Panc1 (cell line): ENCODE results near the gene VASP. TPM values are rescaled to one million over a fixed set of nuclear protein-coding genes. Genes with fewer than 3 reads are reported as not detected.

Source experiments
- ATAC-seq: fragments of 200-7000 bp; cut with Tn5 transposase; 2 replicates; pipeline ENCODE4 v1.9.1; 2020; ENCODE audit warnings: mild to moderate bottlenecking, moderate library complexity
- BruUV-seq: library from RNA; stranded (reverse); fragments of 400-500 nt; replicated peaks from 2 replicates; lab custom pipeline; 2021; lab: Mats Ljungman, UMichigan
- CTCF ChIA-PET: fragments of 300-600 bp; sonication (Branson Sonifier 250); formaldehyde crosslinking; loops from one replicate; lab custom pipeline; 2022; ENCODE audit warnings: antibody characterized with exemption; lab: Charles Lee
- POLR2A ChIA-PET: fragments of 300-600 bp; sonication (Branson Sonifier 250); formaldehyde crosslinking; loops from one replicate; lab custom pipeline; 2022; ENCODE audit warnings: antibody characterized with exemption; lab: Charles Lee
- DNase-seq: peaks from one replicate; pipeline ENCODE4 v3.0.0-alpha.2; 2010; ENCODE audit warnings: low read depth, low spot score
- H3K27ac ChIP-seq: 2 replicates; pipeline ENCODE4 v1.5.1; 2011; ENCODE audit warnings: mild to moderate bottlenecking, low read length, inconsistent platforms
- H3K27me3 ChIP-seq: fragments of 200-500 bp; sonication (Bioruptor generic); 2 replicates; pipeline ENCODE4 v1.6.0; 2014; ENCODE audit warnings: low read length, inconsistent platforms; ENCODE audit not compliant: control insufficient read depth, insufficient read depth
- H3K36me3 ChIP-seq: fragments of 200-500 bp; sonication (Bioruptor generic); 2 replicates; pipeline ENCODE4 v1.5.1; 2014; ENCODE audit warnings: inconsistent platforms, mild to moderate bottlenecking, low read length, moderate library complexity; ENCODE audit not compliant: control insufficient read depth, insufficient read depth
- H3K4me1 ChIP-seq: 2 replicates; pipeline ENCODE4 v1.5.1; 2011; ENCODE audit warnings: inconsistent platforms, mild to moderate bottlenecking, low read length, moderate library complexity; ENCODE audit not compliant: control insufficient read depth, insufficient read depth
- H3K4me3 ChIP-seq, 2 experiments: 2 replicates each; pipeline ENCODE4 v1.5.1; 2011 to 2012; ENCODE audit warnings: low read depth in 2 of 2, low read length in 2 of 2, mild to moderate bottlenecking in 2 of 2, inconsistent platforms in 1 of 2, moderate library complexity in 1 of 2
- H3K9me3 ChIP-seq: fragments of 200-500 bp; sonication (Bioruptor generic); 2 replicates; pipeline ENCODE4 v1.5.1; 2014; ENCODE audit warnings: low read depth, mild to moderate bottlenecking, inconsistent platforms, low read length, moderate library complexity; ENCODE audit not compliant: control insufficient read depth, insufficient read depth
- CTCF ChIP-seq: fragments of 450-650 bp; IDR thresholded peaks from 2 replicates; pipeline ENCODE4 v1.5.1; 2017; ENCODE audit warnings: mild to moderate bottlenecking
- POLR2AphosphoS5 ChIP-seq: IDR thresholded peaks from 2 replicates; pipeline ENCODE4 v1.6.1; 2012; ENCODE audit warnings: mild to moderate bottlenecking, low read depth, low read length, moderate library complexity
- REST ChIP-seq, 2 experiments: IDR thresholded peaks; 2 replicates each; pipeline ENCODE4 v1.6.1; 2011 to 2012; ENCODE audit warnings: low read depth in 2 of 2, control low read depth in 1 of 2, low read length in 1 of 2, mild to moderate bottlenecking in 1 of 2, moderate library complexity in 1 of 2; ENCODE audit not compliant: insufficient read depth in 1 of 2
- SIN3A ChIP-seq: IDR thresholded peaks from 2 replicates; pipeline ENCODE4 v1.6.1; 2012; ENCODE audit warnings: low read depth, mild to moderate bottlenecking, low read length, moderate library complexity, borderline replicate concordance; ENCODE audit not compliant: insufficient read depth
- TCF7L2 ChIP-seq: IDR thresholded peaks from 2 replicates; pipeline ENCODE4 v1.6.1; 2011; ENCODE audit warnings: mild to moderate bottlenecking, low read depth, low read length, inconsistent platforms
- in situ Hi-C: cut with HindIII; loops from 2 replicates; pipeline ENCODE4 v1.10.0; 2016; ENCODE audit warnings: low sequenced_read_pairs, low pct_unique_long_range_greater_than_20kb
- intact Hi-C: fragments of 100-400 bp; cut with micrococcal nuclease; formaldehyde crosslinking; loops from one replicate; pipeline ENCODE4 v1.10.0; 2022; ENCODE audit not compliant: unreplicated experiment
- total RNA-seq: library from RNA; stranded (reverse); gene quantifications from one replicate; pipeline ENCODE4 v1.2.1, GENCODE V29; 2021; ENCODE audit not compliant: unreplicated experiment

Gene VASP
- total RNA-seq, 1 experiment from 2014 or later, result 101 TPM

DNA sequence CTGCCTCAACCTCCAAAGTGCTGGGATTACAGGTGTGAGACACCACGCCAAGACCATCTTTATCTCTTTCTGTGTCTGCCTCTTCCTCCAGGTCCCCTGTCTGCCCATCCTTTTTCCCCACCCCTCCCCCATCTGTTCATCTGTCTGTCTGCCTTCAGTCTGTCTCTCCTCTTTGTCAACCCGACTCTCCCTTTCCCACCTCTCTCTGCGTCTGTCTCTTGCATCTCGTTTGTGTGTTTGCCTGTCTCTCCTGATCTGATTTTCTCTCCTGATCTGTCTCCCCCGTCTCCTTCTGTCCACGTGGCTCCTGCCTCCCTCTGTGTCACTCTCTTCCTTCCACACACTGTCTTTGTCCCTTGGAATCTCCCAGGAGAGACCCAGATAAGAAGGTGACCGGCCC, 10.0 kb downstream of the VASP start:
- CTCF ChIA-PET, result no interaction called here
- no peak for ATAC-seq
- POLR2A ChIA-PET, result no interaction called here
- Histone ChIP-seq H3K27ac (peak overlapping the region; percentile 48; the same call in 1 of the 2 replicates), H3K4me3 (no peak overlapping the region), H3K36me3 (no peaks in the 10 kb centered on the region; the same call in 1 of the 2 replicates), H3K4me1 (peaks cover 17% of the 10 kb centered on the region), H3K27me3 (no peaks in the 10 kb centered on the region), H3K9me3 (no peaks in the 10 kb centered on the region)
- in situ Hi-C loops, result no loop called here
- TF ChIP-seq POLR2AphosphoS5 (no peak), TCF7L2 (no peak), REST (IDR thresholded peaks at IDR 0.05; ENCODE audit: insufficient read depth in 1 of 2, low read depth in 2 of 2, low read length in 1 of 2) (no peak), CTCF (no peak), SIN3A (no peak)
- BruUV-seq, result no TSS peak
- intact Hi-C loops, result no loop called here
- no peak for DNase-seq

DNA sequence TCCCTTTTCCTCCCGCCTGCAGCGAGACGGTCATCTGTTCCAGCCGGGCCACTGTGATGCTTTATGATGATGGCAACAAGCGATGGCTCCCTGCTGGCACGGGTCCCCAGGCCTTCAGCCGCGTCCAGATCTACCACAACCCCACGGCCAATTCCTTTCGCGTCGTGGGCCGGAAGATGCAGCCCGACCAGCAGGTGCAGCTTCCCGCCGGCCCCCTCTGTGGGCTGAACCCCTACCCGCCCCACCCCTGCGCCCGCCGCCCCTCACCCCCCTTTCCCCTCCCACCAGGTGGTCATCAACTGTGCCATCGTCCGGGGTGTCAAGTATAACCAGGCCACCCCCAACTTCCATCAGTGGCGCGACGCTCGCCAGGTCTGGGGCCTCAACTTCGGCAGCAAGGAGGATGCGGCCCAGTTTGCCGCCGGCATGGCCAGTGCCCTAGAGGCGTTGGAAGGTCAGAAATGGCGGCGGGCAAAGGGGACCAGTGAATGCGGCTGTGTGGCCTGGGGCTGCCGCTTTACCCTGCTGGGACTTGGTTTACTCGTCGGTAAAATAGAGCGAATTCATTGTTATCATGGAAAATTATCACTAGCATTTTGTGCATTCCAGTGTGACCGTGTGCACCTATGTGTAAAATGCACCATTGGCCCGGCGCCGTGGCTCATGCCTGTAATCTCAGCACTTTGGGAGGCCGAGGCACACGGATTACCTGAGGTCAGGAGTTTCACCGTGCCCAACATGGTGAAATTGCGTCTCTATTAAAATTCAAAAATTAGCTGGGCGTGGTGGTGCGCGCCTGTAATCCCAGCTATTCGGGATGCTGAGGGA, 10.6 kb downstream of the VASP start:
- ChIA-PET CTCF (no interaction called here), POLR2A (no interaction called here)
- no TSS peak for BruUV-seq
- Histone ChIP-seq H3K27ac (peak overlapping the region; percentile 48; the same call in 1 of the 2 replicates), H3K4me3 (no peak overlapping the region), H3K4me1 (peaks cover 17% of the 10 kb centered on the region), H3K36me3 (no peaks in the 10 kb centered on the region; the same call in 1 of the 2 replicates), H3K27me3 (no peaks in the 10 kb centered on the region), H3K9me3 (no peaks in the 10 kb centered on the region)
- DNase-seq (no peak), ATAC-seq (no peak)
- TF ChIP-seq TCF7L2 (no peak), POLR2AphosphoS5 (no peak), REST (IDR thresholded peaks at IDR 0.05; ENCODE audit: insufficient read depth in 1 of 2, low read depth in 2 of 2, low read length in 1 of 2) (no peak), CTCF (no peak), SIN3A (no peak)
- intact Hi-C loops (no loop called here), in situ Hi-C loops (no loop called here)
